ENCODE measurements around the gene METTL6.
"Not testable (repeated sequence)": the region's sequence is repeated elsewhere in the genome, so short reads cannot be mapped to it uniquely, and the experiment has no call there.

The METTL6 gene, protein sequence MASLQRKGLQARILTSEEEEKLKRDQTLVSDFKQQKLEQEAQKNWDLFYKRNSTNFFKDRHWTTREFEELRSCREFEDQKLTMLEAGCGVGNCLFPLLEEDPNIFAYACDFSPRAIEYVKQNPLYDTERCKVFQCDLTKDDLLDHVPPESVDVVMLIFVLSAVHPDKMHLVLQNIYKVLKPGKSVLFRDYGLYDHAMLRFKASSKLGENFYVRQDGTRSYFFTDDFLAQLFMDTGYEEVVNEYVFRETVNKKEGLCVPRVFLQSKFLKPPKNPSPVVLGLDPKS

DNA sequence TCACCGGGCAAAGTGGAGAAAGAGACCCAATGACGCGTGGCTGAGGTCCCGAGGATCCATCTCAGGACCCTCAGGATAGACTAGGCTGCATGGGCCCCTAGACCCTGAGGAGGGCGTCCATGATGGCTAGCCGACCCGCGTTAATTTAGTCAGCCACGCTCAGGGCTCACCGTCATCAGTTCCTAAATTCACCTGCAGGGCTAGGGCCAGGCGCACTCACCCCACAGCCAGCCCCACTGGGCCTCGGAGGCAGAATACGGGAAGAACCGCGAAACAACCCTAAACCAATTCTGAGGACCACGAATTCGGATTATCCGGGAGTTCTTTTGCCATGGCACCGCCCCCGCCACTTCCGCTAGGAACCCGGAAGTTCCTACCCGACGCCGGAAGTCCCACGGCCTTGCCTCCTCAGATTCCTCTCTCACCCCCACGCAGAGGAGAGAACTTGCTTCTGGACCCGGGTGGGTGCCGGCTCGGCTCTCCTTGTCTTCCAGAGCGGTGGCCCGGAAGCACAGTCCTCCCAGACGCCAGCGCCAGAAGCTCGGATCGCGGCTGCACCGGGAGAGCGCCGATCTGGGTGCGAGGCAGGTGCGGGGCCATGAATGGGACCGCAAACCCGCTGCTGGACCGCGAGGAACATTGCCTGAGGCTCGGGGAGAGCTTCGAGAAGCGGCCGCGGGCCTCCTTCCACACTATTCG, at the start of gene METTL6, which contains the start of gene EAF1:
Gene METTL6 (minus strand): TSS at position 363 of the 699 bp plus-strand sequence. CDS start 1,033 bp downstream, outside the sequence.
Gene EAF1 (plus strand): TSS at position 417 of the 699 bp plus-strand sequence. CDS start 182 bp downstream, at position 599.
- DNase-seq (ENCODE audit: low read depth in 2 of 2) = peak; percentile 68 to 70

DNA sequence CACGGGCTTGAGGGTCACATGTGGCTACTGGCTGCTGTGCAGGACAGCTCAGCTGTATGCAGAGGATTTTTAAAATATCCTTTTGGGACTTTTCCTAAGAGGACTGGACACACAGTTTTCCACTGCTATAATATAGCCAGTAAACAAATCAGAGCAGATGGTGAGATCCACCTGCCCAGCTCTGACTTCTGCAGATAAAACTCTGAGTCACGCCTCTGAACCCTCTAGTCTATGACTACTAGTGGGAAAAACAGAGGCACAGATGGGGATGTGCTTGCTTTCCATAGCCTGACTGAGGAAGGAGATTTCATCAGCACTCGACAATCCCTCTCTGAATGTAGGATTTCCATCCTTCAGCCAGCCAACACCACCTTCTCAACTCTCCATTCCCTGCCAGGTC, 49.0 kb upstream of the METTL6 start:
- DNase-seq (ENCODE audit: low read depth in 2 of 2) = no peak

GRCh38 chr3:15475161-15475560, 47.8 kb upstream of the METTL6 start:
- no peak for DNase-seq (ENCODE audit: low read depth in 2 of 2)

GRCh38 chr3:15471861-15472260, 44.5 kb upstream of the METTL6 start:
- DNase-seq (ENCODE audit: low read depth in 2 of 2) = no peak

GRCh38 chr3:15470849-15471248, 43.5 kb upstream of the METTL6 start:
- no peak for DNase-seq (ENCODE audit: low read depth in 2 of 2)

- DNase-seq (ENCODE audit: low read depth in 2 of 2) = no peak
These were observed 42.9 kb upstream of the METTL6 start for GRCh38 chr3:15470261-15470660.

DNA sequence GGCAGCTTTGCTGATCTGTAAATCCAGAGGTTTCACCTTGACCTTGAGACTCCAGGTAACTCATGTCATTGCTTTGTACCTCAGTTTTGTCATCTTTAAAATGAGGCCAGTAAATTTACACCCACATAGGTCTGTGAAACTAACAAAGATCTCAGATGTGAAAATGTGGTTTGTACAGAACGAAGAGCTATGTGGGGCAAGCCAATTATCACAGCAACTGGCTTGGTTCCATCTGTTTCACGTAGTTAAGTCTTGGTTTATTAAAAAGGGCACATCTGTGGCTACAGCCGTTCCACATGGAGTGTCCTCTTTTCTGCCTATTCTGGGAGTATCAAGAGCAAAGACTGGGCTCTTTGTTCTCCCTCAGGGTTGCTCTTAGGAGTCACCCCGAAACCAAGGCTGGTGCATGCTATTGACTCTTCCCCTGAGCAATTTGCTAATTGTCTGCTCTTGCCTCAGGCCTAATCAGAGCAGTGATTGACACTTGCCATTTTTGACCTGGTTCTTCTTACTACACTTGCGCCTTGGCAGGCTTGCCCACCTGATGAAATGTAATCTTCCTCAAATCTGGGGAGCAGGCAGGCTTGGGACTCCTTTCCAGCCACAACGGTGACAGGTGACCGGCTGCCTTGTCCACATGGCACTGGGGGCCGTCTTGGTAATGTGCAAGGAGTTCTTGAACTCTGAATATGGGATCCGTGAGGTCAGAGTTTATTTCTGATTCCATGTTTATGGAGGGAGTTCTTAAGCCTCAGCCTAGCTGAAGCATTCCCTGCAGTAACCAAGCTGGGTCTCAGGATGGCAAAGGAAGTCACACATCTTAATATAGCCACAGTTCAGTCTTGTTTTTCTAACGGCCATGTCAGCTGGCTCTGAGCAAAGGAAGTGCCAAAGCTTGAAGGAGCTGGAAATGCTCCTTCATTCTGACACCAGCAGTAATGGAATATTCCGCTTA, 40.2 kb upstream of the METTL6 start:
- DNase-seq (ENCODE audit: low read depth in 2 of 2) = no peak

- no peak for DNase-seq (ENCODE audit: low read depth in 2 of 2)
These were observed 38.7 kb upstream of the METTL6 start for GRCh38 chr3:15465876-15466585.

DNA sequence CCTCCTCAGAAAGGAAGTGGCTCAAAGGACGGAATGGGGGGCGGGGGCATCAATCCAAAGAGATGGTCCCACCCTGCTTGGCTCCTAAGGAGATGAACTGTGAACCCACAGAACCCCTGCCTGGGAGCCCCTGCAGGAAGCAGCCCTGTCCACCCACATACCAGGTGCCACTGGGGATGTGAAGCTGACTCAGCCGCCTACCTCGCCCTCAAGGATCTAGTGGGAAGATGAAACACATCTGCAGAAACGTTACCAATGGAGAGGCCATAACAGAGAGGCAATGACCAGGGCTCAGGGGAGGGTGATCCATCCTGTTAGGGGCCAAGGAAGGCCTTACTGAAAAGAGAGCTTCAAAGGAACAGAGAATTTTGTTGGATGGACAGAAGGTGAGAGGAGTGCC, 35.1 kb upstream of the METTL6 start:
- DNase-seq (ENCODE audit: low read depth in 2 of 2) = no peak

GRCh38 chr3:15460891-15461531, 33.7 kb upstream of the METTL6 start:
- no peak for DNase-seq (ENCODE audit: low read depth in 2 of 2)

DNA sequence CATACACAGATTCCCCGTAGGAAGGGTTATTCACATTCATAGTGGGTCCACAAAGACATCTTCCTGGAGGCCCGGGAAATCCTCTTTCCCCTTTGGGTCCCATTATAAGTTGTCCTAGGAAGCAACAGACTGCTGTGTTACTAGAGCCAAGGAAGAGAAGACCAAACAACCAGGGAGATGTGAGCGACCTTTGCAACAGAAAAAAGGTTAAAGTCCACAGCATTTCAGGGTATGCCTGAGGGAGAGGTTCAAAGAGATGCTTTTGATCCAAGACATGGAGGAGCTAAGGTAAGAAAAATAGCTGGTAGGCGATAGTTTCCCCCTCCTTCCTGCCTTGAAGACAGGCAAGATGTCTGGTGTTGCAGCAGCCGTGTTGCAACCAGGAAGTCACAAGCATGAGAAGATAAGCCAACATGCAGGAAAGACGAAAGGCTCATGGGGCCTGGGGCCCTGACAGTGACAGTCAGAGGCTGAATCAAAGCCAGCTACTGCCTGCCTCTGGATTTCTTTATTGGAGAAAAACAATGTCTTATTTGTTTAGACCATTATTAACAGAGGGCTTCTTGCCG, 31.0 kb upstream of the METTL6 start:
- DNase-seq (ENCODE audit: low read depth in 2 of 2) = no peak

- DNase-seq (ENCODE audit: low read depth in 2 of 2) = not testable (repeated sequence)
These were observed 29.6 kb upstream of the METTL6 start for GRCh38 chr3:15456915-15457314.

DNA sequence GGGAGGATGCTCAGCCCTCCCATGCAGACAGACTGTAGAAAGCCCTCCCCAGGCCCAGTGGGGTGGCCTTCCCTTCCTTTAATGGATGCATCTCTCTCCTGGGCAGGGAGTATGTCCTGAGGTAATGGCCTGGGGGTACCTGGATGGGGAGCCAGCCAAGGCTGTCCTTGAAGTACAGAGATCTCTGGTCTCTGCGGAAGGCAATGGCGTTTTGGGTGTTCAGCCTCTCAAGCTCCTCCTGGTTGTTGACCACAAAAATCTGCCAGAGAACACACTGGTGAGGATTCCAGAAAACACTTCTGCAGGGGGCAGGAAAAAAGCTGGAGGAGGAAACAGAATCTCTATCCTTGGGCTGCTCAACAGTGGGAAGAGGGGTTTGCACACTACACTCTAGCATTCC, 29.0 kb upstream of the METTL6 start:
- no peak for DNase-seq (ENCODE audit: low read depth in 2 of 2)

DNA sequence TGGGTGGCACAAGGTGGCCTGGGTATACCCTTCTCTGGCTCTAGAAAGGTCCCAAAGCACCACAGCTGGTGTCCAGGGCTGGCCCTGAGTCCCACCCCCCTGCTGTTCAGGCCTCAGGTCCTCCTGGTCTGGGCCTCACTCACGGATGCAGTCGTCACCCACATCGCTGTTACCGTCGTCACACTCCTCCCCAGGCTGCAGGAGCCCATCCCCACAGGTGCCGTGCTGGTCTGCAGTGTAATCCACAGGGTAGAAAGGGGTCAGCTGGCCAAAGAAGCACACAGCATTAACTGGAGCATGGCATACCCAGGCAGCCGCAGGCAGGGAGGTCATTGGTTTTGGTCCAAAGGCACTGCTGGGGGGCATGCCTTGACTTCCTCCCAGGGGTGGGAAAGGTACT, 28.4 kb upstream of the METTL6 start:
- no peak for DNase-seq (ENCODE audit: low read depth in 2 of 2)

GRCh38 chr3:15454965-15455364, 27.6 kb upstream of the METTL6 start:
- no peak for DNase-seq (ENCODE audit: low read depth in 2 of 2)

GRCh38 chr3:15453991-15454625, 26.8 kb upstream of the METTL6 start:
- DNase-seq (ENCODE audit: low read depth in 2 of 2) = no peak

DNA sequence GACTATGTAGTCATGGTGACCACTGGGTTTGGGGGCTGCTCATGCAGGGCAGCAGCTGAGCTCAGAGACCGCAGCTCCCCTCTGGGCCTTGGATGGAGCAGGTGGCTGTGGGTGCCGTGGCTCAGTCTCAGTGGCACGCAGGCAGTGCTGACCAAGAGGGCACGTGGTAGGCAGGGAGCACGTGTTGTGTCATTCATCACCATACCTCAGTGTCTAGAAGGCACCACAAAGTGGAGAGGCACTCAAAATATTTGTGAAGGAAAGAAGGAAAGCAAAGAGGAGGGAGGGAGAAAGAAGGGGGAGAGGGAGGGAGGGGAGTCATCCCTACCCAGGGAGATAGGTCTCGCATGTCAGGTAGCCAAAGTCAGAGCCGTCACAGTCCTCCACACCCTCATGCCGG, 26.2 kb upstream of the METTL6 start:
- no peak for DNase-seq (ENCODE audit: low read depth in 2 of 2)

- DNase-seq (ENCODE audit: low read depth in 2 of 2) = no peak
These were observed 25.6 kb upstream of the METTL6 start for GRCh38 chr3:15452961-15453360.

DNA sequence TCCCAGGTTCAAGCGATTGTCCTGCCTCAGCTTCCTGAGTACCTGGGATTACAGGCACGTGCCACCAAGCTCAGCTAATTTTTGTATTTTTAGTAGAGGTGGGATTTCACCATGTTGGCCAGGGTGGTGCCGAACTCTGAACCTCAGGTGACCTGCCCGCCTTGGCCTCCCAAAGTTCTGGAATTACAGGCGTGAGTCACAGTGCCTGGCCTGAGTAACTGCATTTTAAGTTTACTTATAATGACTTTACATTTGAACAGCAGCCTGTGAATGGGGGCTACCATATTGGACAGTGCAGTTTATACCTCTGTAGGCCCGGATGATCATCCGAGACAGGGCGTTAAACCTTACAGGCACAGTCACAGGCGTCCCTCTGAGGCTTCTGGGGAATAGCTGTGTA, 24.8 kb upstream of the METTL6 start:
- DNase-seq (ENCODE audit: low read depth in 2 of 2) = no peak

Measured in stimulated activated CD8-positive, alpha-beta memory T cell treated with anti-CD3 and anti-CD28 coated beads, Interleukin-7, amount 100 ng/mL, for 1 hour (primary cell).